HG03342 (cell line): ENCODE measurements around the gene CACNB1.

Experiments used
- ATAC-seq: cut with Tn5 transposase; IDR thresholded peaks from one replicate; pipeline ENCODE4 v1.9.1; 2021; ENCODE audit warnings: mild to moderate bottlenecking, moderate library complexity; ENCODE audit not compliant: unreplicated experiment

Gene CACNB1

GRCh38 chr17:39225959-39226683 lies 28.7 kb upstream of the CACNB1 start:
- no peak for ATAC-seq

GRCh38 chr17:39225308-39225958 lies 28.0 kb upstream of the CACNB1 start, which contains the start of gene STAC2:
Gene STAC2 (minus strand): TSS chr17:39225945. CDS start chr17:39225502, 443 bp downstream.
- no peak for ATAC-seq

GRCh38 chr17:39224778-39225307 lies 27.4 kb upstream of the CACNB1 start:
- no peak for ATAC-seq

- no peak for ATAC-seq
Measured at GRCh38 chr17:39223907-39224777, 26.7 kb upstream of the CACNB1 start.

- no peak for ATAC-seq
Measured at GRCh38 chr17:39222866-39223834, 25.7 kb upstream of the CACNB1 start.

- no peak for ATAC-seq
Measured at GRCh38 chr17:39222151-39222550, 24.7 kb upstream of the CACNB1 start.

- no peak for ATAC-seq
Measured at GRCh38 chr17:39221572-39221971, 24.1 kb upstream of the CACNB1 start.

- ATAC-seq = no peak
Measured at GRCh38 chr17:39219647-39220154, 22.2 kb upstream of the CACNB1 start.

- ATAC-seq = no peak
Measured at GRCh38 chr17:39218906-39219305, 21.4 kb upstream of the CACNB1 start.

- no peak for ATAC-seq
Measured at GRCh38 chr17:39217734-39218369, 20.4 kb upstream of the CACNB1 start.

- ATAC-seq = no peak
Measured at GRCh38 chr17:39213852-39214251, 16.4 kb upstream of the CACNB1 start.

GRCh38 chr17:39212841-39213480 lies 15.5 kb upstream of the CACNB1 start:
- no peak for ATAC-seq

GRCh38 chr17:39212195-39212810 lies 14.8 kb upstream of the CACNB1 start:
- ATAC-seq = no peak

GRCh38 chr17:39210093-39210434 lies 12.6 kb upstream of the CACNB1 start:
- no peak for ATAC-seq

GRCh38 chr17:39209317-39210092 lies 12.0 kb upstream of the CACNB1 start:
- ATAC-seq = no peak

GRCh38 chr17:39208893-39209292 lies 11.4 kb upstream of the CACNB1 start:
- peak; percentile 46 for ATAC-seq

GRCh38 chr17:39208136-39208535 lies 10.7 kb upstream of the CACNB1 start:
- ATAC-seq = no peak

GRCh38 chr17:39205112-39205526 lies 7.7 kb upstream of the CACNB1 start:
- no peak for ATAC-seq
